CD4-positive, alpha-beta T cell (primary cell): ENCODE data around the gene TMEM219. TPM values are rescaled to one million over a fixed set of nuclear protein-coding genes. Genes with fewer than 3 reads are reported as not detected.

Experiments used
- ATAC-seq: fragments of 200-7000 bp; cut with Tn5 transposase; one replicate; pipeline ENCODE4 v1.10.0; 2022; ENCODE audit warnings: mild to moderate bottlenecking; ENCODE audit not compliant: poor library complexity
- CTCF ChIA-PET: fragments of 350-600 bp; sonication (Branson Sonifier 250); formaldehyde crosslinking; loops from one replicate; lab custom pipeline; 2021; ENCODE audit warnings: antibody characterized with exemption, inconsistent platforms; lab: Charles Lee
- POLR2A ChIA-PET: fragments of 350-600 bp; sonication (Branson Sonifier 250); formaldehyde crosslinking; loops from one replicate; lab custom pipeline; 2021; ENCODE audit warnings: antibody characterized with exemption, inconsistent platforms; lab: Charles Lee
- DNase-seq, 14 experiments: peaks; one replicate each; pipeline ENCODE4 v3.0.0-alpha.2; 2013 to 2020; ENCODE audit warnings: mixed read lengths in 2 of 14
- H3K27ac ChIP-seq, 2 donors: one replicate each; pipeline versions ENCODE4 v1.5.1 to v1.7.0; 2013; ENCODE audit warnings: low read length in 2 of 2, low read depth in 1 of 2, mild to moderate bottlenecking in 1 of 2
- H3K27me3 ChIP-seq, 2 experiments: 1 replicate in 1 of 2; 2 replicates in 1 of 2; pipeline versions ENCODE4 v1.6.1 to v1.7.0; 2013; ENCODE audit warnings: low read length in 2 of 2, control low read depth in 1 of 2, mild to moderate bottlenecking in 1 of 2, moderate library complexity in 1 of 2; ENCODE audit not compliant: insufficient read depth in 2 of 2, control insufficient read depth in 1 of 2
- H3K36me3 ChIP-seq: one replicate; pipeline ENCODE4 v1.6.1; 2013; ENCODE audit warnings: low read length, control low read depth; ENCODE audit not compliant: insufficient read depth
- H3K4me1 ChIP-seq: one replicate; pipeline ENCODE4 v1.6.1; 2013; ENCODE audit warnings: low read length, control low read depth; ENCODE audit not compliant: insufficient read depth
- H3K4me3 ChIP-seq: one replicate; pipeline ENCODE4 v1.5.1; 2013; ENCODE audit warnings: mild to moderate bottlenecking, low read length, moderate library complexity
- H3K9me3 ChIP-seq, 2 experiments: 1 replicate in 1 of 2; 2 replicates in 1 of 2; pipeline versions ENCODE4 v1.6.1 to v1.7.0; 2013; ENCODE audit warnings: low read length in 2 of 2, mild to moderate bottlenecking in 2 of 2, control low read depth in 1 of 2, moderate library complexity in 1 of 2; ENCODE audit not compliant: control insufficient read depth in 1 of 2, insufficient read depth in 1 of 2
- H3K27ac Mint-ChIP-seq: one replicate; pipeline ENCODE4 v1.8.0; 2020; ENCODE audit warnings: mixed read lengths
- H3K27me3 Mint-ChIP-seq: one replicate; pipeline ENCODE4 v1.8.0; 2021; ENCODE audit warnings: mixed read lengths
- H3K36me3 Mint-ChIP-seq: one replicate; pipeline ENCODE4 v1.8.0; 2021; ENCODE audit warnings: low read depth, mixed read lengths
- H3K4me1 Mint-ChIP-seq: one replicate; pipeline ENCODE4 v1.8.0; 2021; ENCODE audit warnings: low read depth, mixed read lengths
- H3K4me3 Mint-ChIP-seq: one replicate; pipeline ENCODE4 v1.8.0; 2020; ENCODE audit warnings: mild to moderate bottlenecking, mixed read lengths
- H3K9me3 Mint-ChIP-seq: one replicate; pipeline ENCODE4 v1.8.0; 2020; ENCODE audit warnings: mixed read lengths
- intact Hi-C, 2 experiments: fragments of 100-400 bp; cut with DNase I in 1 of 2; cut with micrococcal nuclease in 1 of 2; formaldehyde crosslinking; loops; one replicate each; pipeline versions ENCODE4 v1.15.1 to v1.9.0; 2023 to 2025; cut with DNase I, micrococcal nuclease
- total RNA-seq, 174 experiments: library from RNA in 2 of 174; stranded (reverse) in 2 of 174; gene quantifications; one replicate each; pipeline ENCODE4 v1.2.3 and lab custom pipeline; 2021 to 2026
- TF ChIP-seq, protein P1 (sequence below): fragments of 200-600 bp; IDR thresholded peaks from one replicate; pipeline ENCODE4 v1.8.0; 2022; ENCODE audit warnings: antibody characterized with exemption, mild to moderate bottlenecking

The TMEM219 gene
- total RNA-seq, 2 experiments from 2014 or later: 56.9 to 63.3 TPM

DNA sequence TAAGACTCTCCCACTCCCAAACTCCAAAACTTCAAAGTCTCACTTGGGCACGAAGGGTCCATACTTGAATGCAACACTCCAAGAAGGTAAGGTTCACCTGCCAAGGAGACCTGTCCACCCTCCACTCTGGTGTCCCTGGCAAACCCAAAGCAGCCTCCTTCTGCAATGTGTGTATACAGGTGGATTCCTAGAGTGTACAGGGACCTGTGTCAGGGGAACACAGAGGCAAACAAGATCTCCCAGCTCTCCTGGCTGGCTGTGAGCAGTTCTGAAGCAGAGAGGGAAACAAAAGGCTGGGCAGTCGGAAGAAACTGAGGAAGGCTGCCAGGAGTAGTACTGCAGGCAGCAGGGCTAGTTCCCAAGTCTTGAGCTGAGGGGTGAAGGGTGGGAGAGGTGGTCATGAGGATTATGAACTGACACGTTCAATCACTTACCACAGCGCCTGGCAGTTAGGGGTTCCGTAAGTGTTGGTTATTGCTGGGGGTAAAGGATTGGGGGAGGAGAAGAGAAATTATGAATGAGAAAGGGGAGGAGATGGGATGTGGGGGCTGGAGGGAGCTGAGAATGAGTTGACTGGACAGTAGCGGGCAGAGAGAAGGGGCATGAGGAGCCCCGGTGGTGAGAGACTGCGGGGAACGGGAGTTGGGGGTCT is 36.6 kb upstream of the TMEM219 start:
- CTCF ChIA-PET: interaction anchor here (1.2 to 1.8 kb wide), 2 partner anchors 48 to 118 kb away, joined by 3 to 10 read pairs; partner anchors contain the start of gene TAOK2
- H3K4me3 ChIP-seq: peak overlapping the region; percentile 74
- no peaks in the 10 kb centered on the region for H3K9me3 Mint-ChIP-seq
- peaks cover 29% of the 10 kb centered on the region for H3K36me3 ChIP-seq
- TF ChIP-seq, protein P1, sequence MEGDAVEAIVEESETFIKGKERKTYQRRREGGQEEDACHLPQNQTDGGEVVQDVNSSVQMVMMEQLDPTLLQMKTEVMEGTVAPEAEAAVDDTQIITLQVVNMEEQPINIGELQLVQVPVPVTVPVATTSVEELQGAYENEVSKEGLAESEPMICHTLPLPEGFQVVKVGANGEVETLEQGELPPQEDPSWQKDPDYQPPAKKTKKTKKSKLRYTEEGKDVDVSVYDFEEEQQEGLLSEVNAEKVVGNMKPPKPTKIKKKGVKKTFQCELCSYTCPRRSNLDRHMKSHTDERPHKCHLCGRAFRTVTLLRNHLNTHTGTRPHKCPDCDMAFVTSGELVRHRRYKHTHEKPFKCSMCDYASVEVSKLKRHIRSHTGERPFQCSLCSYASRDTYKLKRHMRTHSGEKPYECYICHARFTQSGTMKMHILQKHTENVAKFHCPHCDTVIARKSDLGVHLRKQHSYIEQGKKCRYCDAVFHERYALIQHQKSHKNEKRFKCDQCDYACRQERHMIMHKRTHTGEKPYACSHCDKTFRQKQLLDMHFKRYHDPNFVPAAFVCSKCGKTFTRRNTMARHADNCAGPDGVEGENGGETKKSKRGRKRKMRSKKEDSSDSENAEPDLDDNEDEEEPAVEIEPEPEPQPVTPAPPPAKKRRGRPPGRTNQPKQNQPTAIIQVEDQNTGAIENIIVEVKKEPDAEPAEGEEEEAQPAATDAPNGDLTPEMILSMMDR: no peak
- peak overlapping the region; percentile 93 for H3K4me3 Mint-ChIP-seq
- POLR2A ChIA-PET: interaction anchor here (0.6 to 3.0 kb wide), 19 partner anchors 16 to 733 kb away, joined by 3 to 40 read pairs (median 5); partner anchors contain the start of genes ALDOA, ASPHD1, CDIPT and FBRS
- DNase-seq: peak in 1 of 14 experiments; percentile 17
- H3K27me3 ChIP-seq: no peaks in the 10 kb centered on the region
- H3K9me3 ChIP-seq: no peaks in the 10 kb centered on the region
- peaks cover 48% of the 10 kb centered on the region for H3K4me1 Mint-ChIP-seq
- H3K27ac ChIP-seq: no peak overlapping the region
- H3K27ac Mint-ChIP-seq: peak overlapping the region; percentile 69
- H3K4me1 ChIP-seq: peaks cover 30% of the 10 kb centered on the region
- intact Hi-C loops: loop anchor here in 1 of 2 experiments (2.0 kb wide), 3 partner anchors 38 to 70 kb away; partner anchors contain the start of genes CDIPT, HIRIP3 and TMEM219
- peaks cover 43% of the 10 kb centered on the region for H3K36me3 Mint-ChIP-seq
- ATAC-seq: no peak
- no peaks in the 10 kb centered on the region for H3K27me3 Mint-ChIP-seq

DNA sequence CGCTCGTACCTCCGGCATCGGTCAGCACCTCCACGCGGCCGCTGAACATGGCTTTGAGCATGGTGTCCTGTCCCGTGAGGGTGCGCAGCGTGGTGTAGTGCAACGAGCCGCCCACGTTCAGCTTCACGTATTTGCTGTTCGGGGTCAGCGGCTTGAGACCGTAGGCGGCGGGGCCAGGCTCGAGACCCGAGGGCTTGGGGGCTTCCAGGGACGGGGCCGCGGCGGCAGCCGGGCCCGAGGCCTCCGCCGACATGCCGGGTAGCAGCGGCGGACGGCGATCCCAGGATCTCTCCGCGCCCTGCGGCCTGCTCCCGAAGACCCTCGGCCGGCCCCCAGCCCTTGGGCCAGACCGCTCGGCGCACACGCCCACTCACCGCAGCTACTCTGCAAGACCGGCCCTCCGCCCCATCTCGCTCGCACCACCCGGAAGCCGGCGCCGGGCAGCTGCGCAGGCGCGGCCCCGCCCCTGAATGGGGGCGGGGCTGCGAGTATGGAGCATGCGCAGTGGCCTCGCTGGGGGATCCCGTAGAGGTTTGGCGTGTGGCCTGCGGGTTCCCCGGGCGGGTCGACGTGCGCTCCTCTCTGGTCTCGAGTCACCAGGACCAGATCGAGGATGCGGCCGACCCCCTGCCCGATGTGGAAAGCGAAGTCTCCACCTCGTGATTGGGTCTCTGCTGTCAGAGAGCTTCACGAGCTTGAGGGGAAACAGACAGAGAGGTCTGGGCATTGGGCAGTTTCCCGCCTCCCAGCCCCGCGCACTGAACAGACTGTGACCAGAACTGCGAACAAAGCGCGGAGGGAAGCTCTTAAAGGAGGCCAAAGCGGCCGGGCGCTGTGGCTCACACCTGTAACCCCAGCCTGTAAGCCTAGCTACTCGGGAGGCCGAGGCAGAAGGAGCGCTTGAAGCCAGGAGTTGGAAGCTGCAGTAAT is 35.8 kb upstream of the TMEM219 start, which contains the start of gene KCTD13:
Gene KCTD13 (minus strand): TSS at position 446 of the 930 bp plus-strand sequence. CDS start 193 bp downstream, at position 253.
- ATAC-seq: peak; percentile 89
- H3K36me3 Mint-ChIP-seq: peaks cover 35% of the 10 kb centered on the region

More for the DNA sequence above, 35.8 kb upstream of the TMEM219 start, which contains the start of gene KCTD13:
- peak within 1 kb of the TSS; percentile 95 for H3K4me3 Mint-ChIP-seq
- ChIA-PET CTCF (interaction anchor here (0.6 to 1.8 kb wide), 6 partner anchors 33 to 526 kb away, joined by 3 to 10 read pairs (median 3); partner anchors contain the start of gene TAOK2), POLR2A (interaction anchor here (0.6 to 3.0 kb wide), 25 partner anchors 8 to 732 kb away, joined by 3 to 40 read pairs (median 4); partner anchors contain the start of genes ALDOA, ASPHD1, CDIPT and FBRS)
- no peaks in the 10 kb centered on the region for H3K27me3 Mint-ChIP-seq
- intact Hi-C loops: loop anchor here (1.0 to 2.0 kb wide), 4 partner anchors 35 to 69 kb away; partner anchors contain the start of genes HIRIP3 (in 2 of the 2), CDIPT (in 1 of the 2) and TMEM219 (in 1 of the 2)
- Histone ChIP-seq H3K4me1 (peaks cover 30% of the 10 kb centered on the region), H3K36me3 (peaks cover 21% of the 10 kb centered on the region), H3K27me3 (no peaks in the 10 kb centered on the region), H3K4me3 (peak within 1 kb of the TSS; percentile 74), H3K27ac (peak within 1 kb of the TSS; percentile 42 to 72), H3K9me3 (no peaks in the 10 kb centered on the region)
- peak within 1 kb of the TSS; percentile 93 for H3K27ac Mint-ChIP-seq
- H3K9me3 Mint-ChIP-seq: no peaks in the 10 kb centered on the region
- peaks cover 40% of the 10 kb centered on the region for H3K4me1 Mint-ChIP-seq
- peak; percentile 75 to 94 (median 86) for DNase-seq
- TF ChIP-seq, protein P1: no peak
